Measurements from ENCODE around the gene ADIPOR1. TPM values are rescaled to one million over a fixed set of nuclear protein-coding genes. Genes with fewer than 3 reads are reported as not detected.

ADIPOR1 gene, protein sequence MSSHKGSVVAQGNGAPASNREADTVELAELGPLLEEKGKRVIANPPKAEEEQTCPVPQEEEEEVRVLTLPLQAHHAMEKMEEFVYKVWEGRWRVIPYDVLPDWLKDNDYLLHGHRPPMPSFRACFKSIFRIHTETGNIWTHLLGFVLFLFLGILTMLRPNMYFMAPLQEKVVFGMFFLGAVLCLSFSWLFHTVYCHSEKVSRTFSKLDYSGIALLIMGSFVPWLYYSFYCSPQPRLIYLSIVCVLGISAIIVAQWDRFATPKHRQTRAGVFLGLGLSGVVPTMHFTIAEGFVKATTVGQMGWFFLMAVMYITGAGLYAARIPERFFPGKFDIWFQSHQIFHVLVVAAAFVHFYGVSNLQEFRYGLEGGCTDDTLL
- total RNA-seq = 134 and 155 TPM in 2 replicates

DNA sequence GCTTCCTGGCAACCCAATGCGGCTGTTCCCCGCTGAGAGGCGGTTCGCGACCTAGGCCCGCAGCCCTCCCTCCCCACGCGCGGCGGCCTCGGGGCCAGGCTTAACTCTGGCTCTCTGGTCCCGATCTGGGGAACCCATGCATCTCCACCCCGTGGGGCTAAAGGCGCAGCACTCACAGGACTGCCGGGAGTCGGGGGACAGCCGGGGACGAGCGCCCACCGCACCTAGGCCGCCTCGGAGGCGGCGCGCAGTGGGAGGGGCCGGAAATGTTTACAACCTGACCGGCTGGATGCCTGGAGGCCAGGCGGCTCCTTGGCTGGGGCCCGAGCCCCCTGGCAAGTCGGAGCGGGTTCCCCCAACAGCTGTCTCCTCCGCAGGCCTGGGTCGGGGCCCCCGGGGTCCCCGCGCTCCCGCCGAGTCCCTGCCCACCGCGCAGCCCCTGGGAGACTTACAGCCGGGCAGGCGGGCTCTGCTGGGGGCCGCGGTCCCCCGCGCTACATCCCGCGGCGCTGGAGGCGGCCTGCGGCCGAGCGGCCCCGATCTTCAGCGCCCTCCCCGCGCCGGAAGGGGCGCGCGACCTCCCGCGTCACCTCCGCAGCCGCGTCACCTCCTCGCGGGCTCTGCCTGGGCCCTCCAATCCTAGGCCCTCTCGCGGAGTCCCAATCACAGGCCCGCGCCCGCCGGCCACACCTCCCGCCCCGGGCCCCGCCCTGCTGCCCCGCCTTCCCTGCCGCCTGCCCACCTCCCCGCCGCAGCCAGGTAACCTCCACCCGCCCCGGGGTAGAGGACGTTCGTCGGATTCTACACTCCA is at the start of gene ADIPOR1:
Gene ADIPOR1 (minus strand): TSS at position 580 of the 811 bp plus-strand sequence. CDS start 7,242 bp downstream, outside the sequence.

DNA sequence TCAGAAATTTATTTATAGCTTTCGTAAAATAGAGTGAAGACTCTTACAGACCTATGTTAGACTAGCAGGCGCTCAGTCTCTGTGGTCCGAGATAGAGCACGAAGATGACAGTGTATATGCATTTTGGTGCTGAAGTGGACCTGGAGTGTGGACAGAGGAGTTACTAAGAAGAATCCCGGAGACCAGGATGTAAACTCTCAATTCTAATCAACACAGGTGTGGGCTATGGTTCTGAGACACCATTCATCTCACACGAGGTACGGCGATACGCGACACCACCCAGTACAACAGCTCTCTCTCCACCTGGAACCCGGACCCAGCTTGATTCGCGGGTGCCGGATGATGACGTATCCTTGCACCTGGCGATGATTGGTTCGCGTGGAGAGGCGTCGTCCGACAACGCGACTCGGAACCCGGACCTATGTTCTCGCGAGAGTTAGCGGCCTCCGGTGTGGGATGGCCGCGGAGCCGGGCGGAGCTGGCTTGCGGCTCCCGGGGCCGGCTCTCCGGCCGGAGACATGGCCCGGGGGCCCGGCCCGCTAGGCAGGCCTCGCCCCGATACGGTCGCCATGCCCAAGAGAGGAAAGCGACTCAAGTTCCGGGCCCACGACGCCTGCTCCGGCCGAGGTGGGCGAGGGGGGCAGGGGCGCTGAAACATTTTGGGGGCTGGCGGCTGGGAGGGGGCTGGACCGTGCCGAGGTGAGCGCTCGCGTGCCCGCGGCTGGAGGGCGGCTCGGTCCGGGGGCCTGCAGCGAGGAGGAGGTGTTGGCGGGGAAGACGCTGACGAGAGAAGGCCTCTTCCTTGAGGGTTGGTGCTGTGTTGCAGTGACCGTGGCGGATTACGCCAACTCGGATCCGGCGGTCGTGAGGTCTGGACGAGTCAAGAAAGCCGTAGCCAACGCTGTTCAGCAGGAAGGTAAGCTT is 49.1 kb upstream of the ADIPOR1 start, which contains the start of gene TMEM183A:
Gene TMEM183A (plus strand): TSS at position 427 of the 924 bp plus-strand sequence. CDS start 92 bp downstream, at position 519.

DNA sequence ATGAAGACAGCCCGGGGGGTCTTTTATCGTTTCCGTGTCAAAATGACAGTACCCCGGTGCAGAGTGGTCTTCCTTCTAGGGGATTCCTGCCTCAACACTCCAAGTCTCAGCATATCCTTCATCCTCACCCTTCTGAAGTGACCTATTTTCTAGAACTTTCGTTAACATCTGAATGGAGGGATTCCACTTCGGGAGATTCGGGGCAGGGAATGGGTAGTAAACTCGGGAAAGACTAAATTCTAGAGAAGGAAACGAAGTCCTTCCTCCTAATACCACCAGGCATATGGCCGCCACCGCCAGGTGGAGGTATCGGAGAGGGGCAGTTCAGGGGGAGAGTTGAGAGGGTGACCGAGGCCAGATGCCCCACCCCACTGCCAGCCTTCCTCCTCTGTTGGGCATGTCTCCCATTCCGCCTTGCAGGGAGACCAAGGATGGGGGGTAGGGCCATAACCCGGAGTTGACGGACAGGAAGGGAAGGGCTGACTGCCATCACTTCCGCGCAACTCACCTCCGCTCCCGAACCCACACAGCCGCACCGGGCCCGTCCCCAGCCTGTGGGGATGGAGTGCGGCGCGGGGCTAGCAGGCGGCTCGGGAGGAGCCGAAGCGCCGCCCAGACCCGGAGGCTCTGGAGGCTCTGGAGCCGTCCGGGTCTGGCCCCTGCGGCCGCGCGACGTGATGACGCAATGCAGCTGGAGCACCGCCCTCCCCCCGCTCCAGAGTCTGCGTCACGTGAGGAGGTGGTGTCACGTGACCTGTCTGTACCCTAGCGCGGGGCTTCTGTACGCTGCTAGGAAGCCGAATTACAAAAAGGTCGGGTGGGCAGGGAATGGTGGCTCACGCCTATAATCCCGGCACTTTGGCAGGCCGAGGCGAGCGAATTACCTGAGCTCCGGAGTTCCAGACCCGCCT is 31.3 kb downstream of the ADIPOR1 start, which contains the start of gene KLHL12:
Gene KLHL12 (minus strand): TSS at position 654 of the 911 bp plus-strand sequence. CDS start 2,072 bp downstream, outside the sequence.

Other genes with a start within 250 kb of the ADIPOR1 start
- gene SYT2, start 247.9 kb downstream of the ADIPOR1 start, total RNA-seq = under 0.01 TPM in 1 of 2 replicates, not detected in the other
- 99.0 and 121 TPM in 2 replicates for gene KDM5B, start 149.9 kb downstream of the ADIPOR1 start, total RNA-seq
- 0.85 and 1.7 TPM in 2 replicates for gene PCAT6, start 147.4 kb downstream of the ADIPOR1 start, total RNA-seq
- gene RABIF, start 69.2 kb downstream of the ADIPOR1 start, total RNA-seq = 4.9 and 5.8 TPM in 2 replicates
- 30.2 and 36.0 TPM in 2 replicates for gene KLHL12, start 31.1 kb downstream of the ADIPOR1 start, total RNA-seq
- 62.8 and 77.8 TPM in 2 replicates for gene CYB5R1, start 8.9 kb upstream of the ADIPOR1 start, total RNA-seq
- 72.2 and 81.8 TPM in 2 replicates for gene TMEM183A, start 49.1 kb upstream of the ADIPOR1 start, total RNA-seq
- gene PPFIA4, start 68.2 kb upstream of the ADIPOR1 start, total RNA-seq = 32.2 and 39.6 TPM in 2 replicates
- not detected in 2 replicates for gene MYOG, start 127.7 kb upstream of the ADIPOR1 start, total RNA-seq
- 0.65 and 0.96 TPM in 2 replicates for gene ADORA1, start 169.4 kb upstream of the ADIPOR1 start, total RNA-seq
- gene MYBPH, start 217.5 kb upstream of the ADIPOR1 start, total RNA-seq = 0.07 TPM in 1 of 2 replicates, not detected in the other
- 0.39 and 1.1 TPM in 2 replicates for gene CHI3L1, start 228.4 kb upstream of the ADIPOR1 start, total RNA-seq

Measured in smooth muscle cell of the pulmonary artery (primary cell).